PC-3 (cell line): ENCODE measurements around the gene SEPTIN14. TPM values are rescaled to one million over a fixed set of nuclear protein-coding genes. Genes with fewer than 3 reads are reported as not detected.

ENCODE experiments used
- ATAC-seq: fragments of 200-7000 bp; cut with Tn5 transposase; 2 replicates; pipeline ENCODE4 v1.9.1; 2020; ENCODE audit warnings: mild to moderate bottlenecking, moderate library complexity
- BruUV-seq: library from RNA; stranded (reverse); fragments of 400-500 nt; replicated peaks from 2 replicates; lab custom pipeline; 2021; lab: Mats Ljungman, UMichigan
- CTCF ChIA-PET: fragments of 300-600 bp; sonication (Branson Sonifier 250); formaldehyde crosslinking; loops from one replicate; lab custom pipeline; 2022; ENCODE audit warnings: antibody characterized with exemption; lab: Charles Lee
- POLR2A ChIA-PET: fragments of 300-600 bp; sonication (Branson Sonifier 250); formaldehyde crosslinking; loops from one replicate; lab custom pipeline; 2022; ENCODE audit warnings: antibody characterized with exemption; ENCODE audit not compliant: unreplicated experiment; lab: Charles Lee
- DNase-seq: peaks from one replicate; pipeline ENCODE4 v3.0.0-alpha.2; 2015
- H2AFZ ChIP-seq: fragments of 300-600 bp; sonication (generic); 2 replicates; pipeline ENCODE4 v1.6.0; 2016; ENCODE audit warnings: antibody characterized with exemption, low read length
- H3F3A ChIP-seq: fragments of 300-600 bp; sonication (generic); one replicate; pipeline ENCODE4 v1.6.0; 2017; ENCODE audit warnings: antibody characterized with exemption, low read length, control low read depth, mild to moderate bottlenecking; ENCODE audit not compliant: unreplicated experiment
- H3K27ac ChIP-seq: fragments of 300-600 bp; sonication (generic); 2 replicates; pipeline ENCODE4 v1.5.1; 2016; ENCODE audit warnings: mild to moderate bottlenecking, low read length
- H3K27me3 ChIP-seq: fragments of 300-600 bp; sonication (generic); 2 replicates; pipeline ENCODE4 v1.6.1; 2016; ENCODE audit warnings: low read length, mixed read lengths
- H3K36me3 ChIP-seq: fragments of 300-600 bp; sonication (generic); 2 replicates; pipeline ENCODE4 v1.6.1; 2016; ENCODE audit warnings: low read depth, mixed run types, low read length, mixed read lengths
- H3K4me1 ChIP-seq: fragments of 300-600 bp; sonication (generic); 2 replicates; pipeline ENCODE4 v1.5.1; 2016; ENCODE audit warnings: low read length; ENCODE audit not compliant: insufficient read depth
- H3K4me2 ChIP-seq: fragments of 300-600 bp; sonication (generic); 2 replicates; pipeline ENCODE4 v1.6.0; 2016; ENCODE audit warnings: low read length
- H3K4me3 ChIP-seq: fragments of 300-600 bp; sonication (generic); 2 replicates; pipeline ENCODE4 v1.5.1; 2016; ENCODE audit warnings: mild to moderate bottlenecking, low read length, mixed read lengths
- H3K79me2 ChIP-seq: fragments of 300-600 bp; sonication (generic); 2 replicates; pipeline ENCODE4 v1.6.1; 2017; ENCODE audit warnings: low read length, mixed read lengths
- H3K9ac ChIP-seq: fragments of 300-600 bp; sonication (generic); 2 replicates; pipeline ENCODE4 v1.6.0; 2016; ENCODE audit warnings: mild to moderate bottlenecking, low read length
- H3K9me2 ChIP-seq: fragments of 300-600 bp; sonication (generic); replicated peaks from 2 replicates; pipeline ENCODE4 v1.6.1; 2016; ENCODE audit warnings: mixed run types, low read length, mixed read lengths
- H3K9me3 ChIP-seq: fragments of 300-600 bp; sonication (generic); 2 replicates; pipeline ENCODE4 v1.6.1; 2016; ENCODE audit warnings: low read length, mixed read lengths
- H4K20me1 ChIP-seq: fragments of 300-600 bp; sonication (generic); 2 replicates; pipeline ENCODE4 v1.6.1; 2016; ENCODE audit warnings: low read length, mixed read lengths
- CTCF ChIP-seq: fragments of 300-600 bp; sonication (generic); conservative IDR thresholded peaks from 2 replicates; pipeline ENCODE4 v1.5.1; 2017; ENCODE audit warnings: antibody characterized with exemption, low read depth, mild to moderate bottlenecking, low read length
- EZH2 ChIP-seq: fragments of 300-600 bp; sonication (generic); IDR thresholded peaks from one replicate; pipeline ENCODE4 v1.6.1; 2017; ENCODE audit warnings: antibody characterized with exemption, mild to moderate bottlenecking, low read length; ENCODE audit not compliant: unreplicated experiment
- EZH2phosphoT487 ChIP-seq: fragments of 300-600 bp; sonication (generic); IDR thresholded peaks from 2 replicates; pipeline ENCODE4 v1.6.1; 2018; ENCODE audit warnings: mild to moderate bottlenecking, antibody characterized with exemption, low read length, borderline replicate concordance
- intact Hi-C: fragments of 100-400 bp; cut with micrococcal nuclease; formaldehyde crosslinking; loops from 2 replicates; pipeline ENCODE4 v1.9.0; 2023
- total RNA-seq: library from RNA; depleted of rRNA; stranded (reverse); fragments of >200 nt; gene quantifications from 2 replicates; pipeline ENCODE4 v1.2.3, GENCODE V29; 2014

Gene SEPTIN14
- total RNA-seq, 1 experiment from 2014 or later = not detected

GRCh38 chr7:55776196-55776595, 86.4 kb downstream of the SEPTIN14 start:
- TF ChIP-seq EZH2 = no peak
- no peak for TF ChIP-seq CTCF
- TF ChIP-seq EZH2phosphoT487 = no peak
- CTCF ChIA-PET = no interaction called here

GRCh38 chr7:55775051-55775420, 87.5 kb downstream of the SEPTIN14 start:
- Histone ChIP-seq H3K36me3 (no peaks in the 10 kb centered on the region), H3K9me2 (no peaks in the 10 kb centered on the region), H3F3A (no peaks in the 10 kb centered on the region), H3K4me2 (peak overlapping the region; percentile 56), H3K9ac (no peak overlapping the region), H3K27me3 (no peaks in the 10 kb centered on the region), H3K79me2 (no peaks in the 10 kb centered on the region), H3K9me3 (no peaks in the 10 kb centered on the region), H2AFZ (peak overlapping the region; percentile 50; the same call in 1 of the 2 replicates), H4K20me1 (no peaks in the 10 kb centered on the region), H3K4me1 (0 out of 2 replicates have a peak, but pooled peaks cover 4% of the 10 kb centered on the region), H3K27ac (no peak overlapping the region), H3K4me3 (peak overlapping the region; percentile 35; the same call in 1 of the 2 replicates)
- TF ChIP-seq EZH2 = no peak
- no TSS peak for BruUV-seq
- DNase-seq (no peak), ATAC-seq (no peak)
- POLR2A ChIA-PET = no interaction called here
- intact Hi-C loops = no loop called here
- CTCF ChIA-PET = no interaction called here

More at GRCh38 chr7:55776196-55776595, 86.4 kb downstream of the SEPTIN14 start:
- no peak overlapping the region for H3K4me2 ChIP-seq
- no peak overlapping the region for H2AFZ ChIP-seq
- no peak for DNase-seq
- ATAC-seq = no peak
- H3K27me3 ChIP-seq = no peaks in the 10 kb centered on the region
- H3F3A ChIP-seq = no peaks in the 10 kb centered on the region
- H4K20me1 ChIP-seq = no peaks in the 10 kb centered on the region
- H3K9me2 ChIP-seq = no peaks in the 10 kb centered on the region
- POLR2A ChIA-PET = no interaction called here
- H3K27ac ChIP-seq = no peak overlapping the region
- H3K4me1 ChIP-seq = 0 out of 2 replicates have a peak, but pooled peaks cover 4% of the 10 kb centered on the region
- H3K4me3 ChIP-seq = no peak overlapping the region
- no peaks in the 10 kb centered on the region for H3K79me2 ChIP-seq
- H3K9ac ChIP-seq = no peak overlapping the region
- H3K9me3 ChIP-seq = no peaks in the 10 kb centered on the region
- intact Hi-C loops = no loop called here
- H3K36me3 ChIP-seq = no peaks in the 10 kb centered on the region
- no TSS peak for BruUV-seq

GRCh38 chr7:55774327-55775050, 88.1 kb downstream of the SEPTIN14 start:
- H3K4me3 ChIP-seq = peak overlapping the region; percentile 35; the same call in 1 of the 2 replicates
- H3K27ac ChIP-seq = no peak overlapping the region
- no peak overlapping the region for H3K9ac ChIP-seq
- H3K4me2 ChIP-seq = peak overlapping the region; percentile 56
- H3K9me2 ChIP-seq = no peaks in the 10 kb centered on the region
- H3K4me1 ChIP-seq = 0 out of 2 replicates have a peak, but pooled peaks cover 4% of the 10 kb centered on the region
- no peaks in the 10 kb centered on the region for H3K27me3 ChIP-seq
- ATAC-seq = peak; percentile 85
- no peaks in the 10 kb centered on the region for H3K36me3 ChIP-seq
- CTCF ChIA-PET = no interaction called here
- no peaks in the 10 kb centered on the region for H4K20me1 ChIP-seq
- peak; percentile 13 for DNase-seq
- H3K79me2 ChIP-seq = no peaks in the 10 kb centered on the region
- intact Hi-C loops = no loop called here
- H3K9me3 ChIP-seq = no peaks in the 10 kb centered on the region
- no TSS peak for BruUV-seq
- no peak for TF ChIP-seq EZH2
- TF ChIP-seq EZH2phosphoT487 = no peak
- no peak for TF ChIP-seq CTCF
- H2AFZ ChIP-seq = peak overlapping the region; percentile 50; the same call in 1 of the 2 replicates
- no peaks in the 10 kb centered on the region for H3F3A ChIP-seq
- POLR2A ChIA-PET = no interaction called here
